CD4-positive, alpha-beta memory T cell (primary cell): Measurements from ENCODE around the gene SDC1. TPM values are rescaled to one million over a fixed set of nuclear protein-coding genes. Genes with fewer than 3 reads are reported as not detected.
A peak's percentile ranks its signal among the peaks of the same experiment; 100 is the strongest.

Source experiments
- CTCF ChIA-PET: fragments of 350-600 bp; sonication (Branson Sonifier 250); formaldehyde crosslinking; loops from one replicate; lab custom pipeline; 2021; ENCODE audit warnings: inconsistent platforms; ENCODE audit not compliant: partially characterized antibody; lab: Charles Lee
- POLR2A ChIA-PET: fragments of 350-600 bp; sonication (Branson Sonifier 250); formaldehyde crosslinking; loops from one replicate; lab custom pipeline; 2021; ENCODE audit not compliant: partially characterized antibody; lab: Charles Lee
- DNase-seq, 5 donors: peaks; one replicate each; pipeline versions ENCODE4 v3.0.0 to v3.0.0-alpha.2; 2020 to 2022; ENCODE audit warnings: mixed read lengths in 1 of 5
- H3K27ac ChIP-seq: one replicate; pipeline ENCODE4 v1.7.0; 2013; ENCODE audit warnings: low read depth, low read length
- H3K27me3 ChIP-seq: 2 replicates; pipeline ENCODE4 v1.7.0; 2013; ENCODE audit warnings: mild to moderate bottlenecking, low read length, moderate library complexity; ENCODE audit not compliant: insufficient read depth
- H3K36me3 ChIP-seq: 2 replicates; pipeline ENCODE4 v1.7.0; 2013; ENCODE audit warnings: mild to moderate bottlenecking, low read length, moderate library complexity; ENCODE audit not compliant: insufficient read depth
- H3K4me1 ChIP-seq: 2 replicates; pipeline ENCODE4 v1.7.0; 2013; ENCODE audit warnings: mild to moderate bottlenecking, low read length, moderate library complexity; ENCODE audit not compliant: insufficient read depth
- H3K4me3 ChIP-seq, 2 donors: one replicate each; pipeline ENCODE4 v1.7.0; 2013; ENCODE audit warnings: low read length in 2 of 2, mild to moderate bottlenecking in 1 of 2
- H3K9me3 ChIP-seq, 2 donors: one replicate each; pipeline ENCODE4 v1.7.0; 2013; ENCODE audit warnings: low read length in 2 of 2, control low read depth in 1 of 2; ENCODE audit not compliant: control insufficient read depth in 1 of 2
- H3K27ac Mint-ChIP-seq, 7 donors: one replicate each; pipeline ENCODE4 v1.8.0; 2020 to 2021; ENCODE audit warnings: mixed read lengths in 7 of 7, mild to moderate bottlenecking in 6 of 7, inconsistent platforms in 3 of 7, moderate library complexity in 3 of 7
- H3K27me3 Mint-ChIP-seq, 2 donors: one replicate each; pipeline ENCODE4 v1.8.0; 2020 to 2021; ENCODE audit warnings: mixed read lengths in 2 of 2
- H3K36me3 Mint-ChIP-seq, 2 donors: one replicate each; pipeline ENCODE4 v1.8.0; 2020 to 2021; ENCODE audit warnings: mixed read lengths in 2 of 2, inconsistent platforms in 1 of 2, mild to moderate bottlenecking in 1 of 2
- H3K4me1 Mint-ChIP-seq, 4 donors: one replicate each; pipeline ENCODE4 v1.8.0; 2020 to 2021; ENCODE audit warnings: mixed read lengths in 4 of 4, mild to moderate bottlenecking in 1 of 4
- H3K4me3 Mint-ChIP-seq, 8 donors: one replicate each; pipeline ENCODE4 v1.8.0; 2020 to 2021; ENCODE audit warnings: mixed read lengths in 8 of 8, mild to moderate bottlenecking in 7 of 8, moderate library complexity in 6 of 8, inconsistent platforms in 3 of 8
- H3K9me3 Mint-ChIP-seq, 8 donors: one replicate each; pipeline ENCODE4 v1.8.0; 2020 to 2021; ENCODE audit warnings: mixed read lengths in 8 of 8, mild to moderate bottlenecking in 5 of 8, inconsistent platforms in 3 of 8, moderate library complexity in 1 of 8
- intact Hi-C: fragments of 100-400 bp; cut with micrococcal nuclease; formaldehyde crosslinking; loops from one replicate; pipeline ENCODE4 v1.15.1; 2023
- polyA plus RNA-seq, 2 donors: library from polyadenylated mRNA; unstranded; fragments of 300-500 nt; fragmentation: Illumina TruSeq; gene quantifications; one replicate each; pipeline ENCODE4 v1.2.3, GENCODE V29; 2021
- total RNA-seq, 2 experiments: library from RNA; stranded (reverse); gene quantifications; one replicate each; pipeline ENCODE4 v1.2.3, GENCODE V29; 2021

Gene SDC1
- total and polyA plus RNA-seq, 4 experiments from 2014 or later, result 0.09 TPM; not detected in 3

DNA sequence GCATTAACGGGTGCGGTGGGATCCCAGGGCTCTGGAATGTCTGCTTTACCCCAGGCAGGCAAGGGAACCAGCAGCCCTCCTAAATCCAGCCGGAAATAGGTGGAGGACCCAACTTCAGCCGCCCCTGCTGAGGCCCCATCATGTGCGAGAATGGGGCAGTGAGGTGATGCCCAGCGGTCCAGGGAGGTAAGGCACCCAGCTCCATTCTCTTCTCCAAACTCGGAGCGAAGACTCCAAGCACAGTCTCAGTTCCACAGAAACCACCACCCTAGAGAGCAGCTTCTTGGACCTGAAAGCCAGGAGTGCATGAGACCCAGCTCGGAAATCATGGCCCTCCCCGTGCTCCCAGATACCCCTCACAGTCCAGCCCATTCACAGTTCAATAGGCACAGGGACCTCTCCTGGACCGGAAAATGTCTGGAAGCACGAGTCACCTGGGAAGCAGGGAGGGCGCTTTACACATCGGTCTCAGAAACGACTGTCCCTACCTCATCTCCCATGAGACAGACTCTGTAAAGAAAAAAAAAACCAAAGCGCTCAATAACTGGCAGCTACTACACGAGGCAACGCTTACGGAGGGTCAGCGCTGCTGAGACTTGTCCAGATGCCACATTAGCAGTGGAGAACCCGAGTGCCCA lies 2.0 kb downstream of the SDC1 start:
- Mint-ChIP-seq H3K27ac (no peak overlapping the region), H3K4me1 (peaks cover 2 to 6% (median 4%) of the 10 kb centered on the region in 4 donors), H3K27me3 (peaks cover 38 to 44% of the 10 kb centered on the region in 2 donors), H3K4me3 (peak overlapping the region; percentile 31 to 77 (median 50)), H3K36me3 (no peaks in the 10 kb centered on the region), H3K9me3 (peaks cover 0 to 4% (median 0%) of the 10 kb centered on the region in 8 donors)
- no peak for DNase-seq
- ChIA-PET CTCF (no interaction called here), POLR2A (no interaction called here)
- no peak overlapping the region for H3K4me3 ChIP-seq
- intact Hi-C loops, result no loop called here
- H3K27me3 ChIP-seq, result peaks cover 20% of the 10 kb centered on the region
- H3K4me1 ChIP-seq, result peaks cover 7% of the 10 kb centered on the region
- no peak overlapping the region for H3K27ac ChIP-seq
- no peaks in the 10 kb centered on the region for H3K9me3 ChIP-seq
- no peaks in the 10 kb centered on the region for H3K36me3 ChIP-seq

- ChIA-PET POLR2A (no interaction called here), CTCF (no interaction called here)
- peaks cover 2 to 6% (median 4%) of the 10 kb centered on the region in 4 donors for H3K4me1 Mint-ChIP-seq
- no peaks in the 10 kb centered on the region for H3K36me3 Mint-ChIP-seq
- H3K4me3 ChIP-seq, result no peak overlapping the region
- H3K9me3 Mint-ChIP-seq, result peaks cover 0 to 2% (median 0%) of the 10 kb centered on the region in 8 donors
- no peaks in the 10 kb centered on the region for H3K9me3 ChIP-seq
- DNase-seq, result no peak
- peaks cover 7% of the 10 kb centered on the region for H3K4me1 ChIP-seq
- no peak overlapping the region for H3K27ac ChIP-seq
- no peaks in the 10 kb centered on the region for H3K36me3 ChIP-seq
- peak overlapping the region in 1 of 7 donors; percentile 64 for H3K27ac Mint-ChIP-seq
- peaks cover 31 to 38% of the 10 kb centered on the region in 2 donors for H3K27me3 Mint-ChIP-seq
- peaks cover 20% of the 10 kb centered on the region for H3K27me3 ChIP-seq
- intact Hi-C loops, result no loop called here
- H3K4me3 Mint-ChIP-seq, result peak overlapping the region in 7 of 8 donors; percentile 1 to 62 (median 23)
These were observed 2.7 kb downstream of the SDC1 start for GRCh38 chr2:20222014-20222768.

DNA sequence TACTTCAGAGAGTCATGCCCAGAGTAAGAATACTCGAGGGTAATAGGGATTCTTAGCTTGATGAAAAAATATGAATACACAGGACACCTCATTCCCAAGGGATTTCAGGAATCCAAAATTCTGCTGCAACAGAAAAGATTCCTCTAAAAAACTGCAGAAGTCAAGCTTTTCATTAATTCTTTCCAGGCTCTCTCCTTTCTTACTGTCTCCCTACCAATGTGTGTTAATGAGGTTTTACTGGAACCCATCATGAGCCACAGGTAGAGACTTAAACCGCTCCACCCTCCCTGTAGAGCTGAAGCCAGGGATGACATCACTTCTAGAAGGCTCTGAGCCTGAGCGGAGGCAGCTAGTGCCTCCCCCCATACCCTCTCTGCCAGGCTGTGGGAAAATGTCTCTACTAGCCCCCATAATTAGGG lies 3.4 kb downstream of the SDC1 start:
- DNase-seq, result no peak
- Histone ChIP-seq H3K27ac (no peak overlapping the region), H3K9me3 (no peaks in the 10 kb centered on the region), H3K36me3 (no peaks in the 10 kb centered on the region), H3K4me3 (no peak overlapping the region), H3K4me1 (peaks cover 7% of the 10 kb centered on the region), H3K27me3 (peaks cover 20% of the 10 kb centered on the region)
- H3K27ac Mint-ChIP-seq, result no peak overlapping the region
- peaks cover 29 to 36% of the 10 kb centered on the region in 2 donors for H3K27me3 Mint-ChIP-seq
- peaks cover 0 to 2% (median 0%) of the 10 kb centered on the region in 8 donors for H3K9me3 Mint-ChIP-seq
- ChIA-PET CTCF (no interaction called here), POLR2A (no interaction called here)
- peaks cover 2 to 6% (median 4%) of the 10 kb centered on the region in 4 donors for H3K4me1 Mint-ChIP-seq
- peak overlapping the region in 6 of 8 donors; percentile 1 to 62 (median 18) for H3K4me3 Mint-ChIP-seq
- intact Hi-C loops, result no loop called here
- no peaks in the 10 kb centered on the region for H3K36me3 Mint-ChIP-seq

GRCh38 chr2:20220806-20221554 lies 4.0 kb downstream of the SDC1 start:
- peaks cover 28 to 36% of the 10 kb centered on the region in 2 donors for H3K27me3 Mint-ChIP-seq
- H3K9me3 Mint-ChIP-seq, result peaks cover 0 to 2% (median 0%) of the 10 kb centered on the region in 8 donors
- Histone ChIP-seq H3K9me3 (no peaks in the 10 kb centered on the region), H3K4me1 (peaks cover 7% of the 10 kb centered on the region), H3K36me3 (no peaks in the 10 kb centered on the region), H3K27me3 (peaks cover 20% of the 10 kb centered on the region), H3K4me3 (no peak overlapping the region), H3K27ac (no peak overlapping the region)
- ChIA-PET POLR2A (no interaction called here), CTCF (no interaction called here)
- H3K27ac Mint-ChIP-seq, result no peak overlapping the region
- no peaks in the 10 kb centered on the region for H3K36me3 Mint-ChIP-seq
- H3K4me1 Mint-ChIP-seq, result peaks cover 2 to 6% (median 4%) of the 10 kb centered on the region in 4 donors
- no peak for DNase-seq
- H3K4me3 Mint-ChIP-seq, result peak overlapping the region in 1 of 8 donors; percentile 35
- intact Hi-C loops, result no loop called here

DNA sequence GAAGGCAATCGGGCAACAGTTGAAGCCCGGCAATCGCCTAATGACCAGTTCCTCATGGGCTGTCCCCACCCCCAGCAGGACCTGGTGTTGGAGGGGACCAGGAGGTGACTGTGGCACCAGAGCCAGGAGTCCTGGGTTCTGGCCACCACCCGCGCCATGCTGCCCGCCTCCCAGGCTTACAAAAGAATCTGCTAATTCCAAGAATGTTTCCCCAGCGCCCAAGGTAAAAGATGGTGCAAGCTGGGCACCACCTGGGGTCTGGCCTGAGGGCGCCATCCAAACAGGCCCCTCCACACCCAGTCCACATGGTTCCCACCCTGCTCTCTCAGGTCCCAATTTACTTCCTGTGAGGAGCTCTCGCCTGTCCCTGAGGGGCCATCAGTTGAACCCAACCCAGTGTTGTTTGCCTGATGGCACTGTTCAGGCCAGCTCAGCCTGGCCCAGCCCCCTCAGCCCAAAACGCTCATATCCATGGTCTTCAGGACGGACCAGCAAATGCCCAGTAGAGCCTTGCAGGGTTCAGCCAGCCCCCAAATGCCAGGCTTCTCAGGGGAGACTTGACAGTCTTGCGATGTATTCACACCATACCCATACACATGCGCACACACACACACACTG lies 5.1 kb downstream of the SDC1 start:
- H3K4me1 ChIP-seq, result peaks cover 7% of the 10 kb centered on the region
- ChIA-PET CTCF (no interaction called here), POLR2A (no interaction called here)
- no peak overlapping the region for H3K4me3 Mint-ChIP-seq
- H3K27me3 Mint-ChIP-seq, result peaks cover 24 to 35% of the 10 kb centered on the region in 2 donors
- no peaks in the 10 kb centered on the region for H3K9me3 ChIP-seq
- DNase-seq, result no peak
- intact Hi-C loops, result no loop called here
- H3K27me3 ChIP-seq, result peaks cover 14% of the 10 kb centered on the region
- H3K4me3 ChIP-seq, result no peak overlapping the region
- no peak overlapping the region for H3K27ac ChIP-seq
- no peaks in the 10 kb centered on the region for H3K36me3 ChIP-seq
- H3K4me1 Mint-ChIP-seq, result peaks cover 0 to 6% (median 2%) of the 10 kb centered on the region in 4 donors
- H3K27ac Mint-ChIP-seq, result no peak overlapping the region
- peaks cover 0 to 2% (median 0%) of the 10 kb centered on the region in 8 donors for H3K9me3 Mint-ChIP-seq
- H3K36me3 Mint-ChIP-seq, result no peaks in the 10 kb centered on the region

DNA sequence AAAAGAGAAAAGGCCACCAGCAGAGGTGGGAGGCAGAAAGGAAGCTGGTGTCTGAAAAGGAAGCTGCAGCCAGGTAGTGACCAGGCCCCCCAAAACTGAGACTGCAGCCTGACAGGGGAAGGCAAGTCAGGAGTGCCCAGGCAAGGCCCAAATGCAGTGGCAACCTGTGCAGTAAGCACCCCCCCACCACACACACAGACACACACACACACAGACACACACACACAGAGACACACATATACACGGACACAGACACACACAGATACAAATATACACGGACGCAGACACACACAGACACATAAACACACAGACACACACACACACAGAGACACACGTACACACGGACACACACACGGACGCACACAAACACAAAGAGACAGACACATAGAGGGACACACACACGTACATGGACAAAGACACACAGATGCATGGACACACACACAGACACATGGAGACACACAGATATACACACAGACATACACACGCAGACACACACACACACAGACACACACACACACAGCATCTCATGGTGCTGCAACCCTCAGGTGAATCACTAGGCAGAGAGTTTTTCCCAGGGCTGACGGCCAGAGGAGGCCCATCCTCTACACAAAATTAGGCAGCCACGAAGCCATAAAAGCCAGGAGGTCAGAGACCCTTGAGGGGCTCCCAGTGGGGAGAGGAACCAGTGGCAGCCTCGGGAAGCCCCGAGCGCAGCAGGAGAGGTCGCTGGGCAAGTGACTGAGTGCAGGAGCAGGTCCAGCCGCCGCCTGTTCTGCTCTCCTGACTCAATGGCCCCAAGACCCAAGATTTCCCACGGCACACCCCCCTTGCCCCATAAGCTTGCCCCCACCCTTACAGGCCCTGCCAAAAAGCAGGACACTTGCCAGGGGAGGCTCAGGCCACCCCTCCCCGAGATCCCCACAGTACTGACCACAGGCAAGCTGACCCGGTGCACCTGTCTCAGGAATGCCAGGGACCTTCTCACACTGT lies 6.3 kb downstream of the SDC1 start:
- DNase-seq, result no peak

More for the DNA sequence above, 6.3 kb downstream of the SDC1 start:
- Mint-ChIP-seq H3K4me1 (peaks cover 0 to 6% (median 2%) of the 10 kb centered on the region in 4 donors), H3K36me3 (no peaks in the 10 kb centered on the region), H3K9me3 (peaks cover 0 to 2% (median 0%) of the 10 kb centered on the region in 8 donors), H3K27me3 (peaks cover 24 to 38% of the 10 kb centered on the region in 2 donors), H3K27ac (no peak overlapping the region), H3K4me3 (no peak overlapping the region)
- Histone ChIP-seq H3K27me3 (peaks cover 14% of the 10 kb centered on the region), H3K36me3 (no peaks in the 10 kb centered on the region), H3K4me3 (no peak overlapping the region), H3K9me3 (no peaks in the 10 kb centered on the region), H3K4me1 (peaks cover 5% of the 10 kb centered on the region), H3K27ac (no peak overlapping the region)
- intact Hi-C loops, result no loop called here
- ChIA-PET POLR2A (no interaction called here), CTCF (no interaction called here)
